ENCODE measurements around the gene FNBP1. TPM values are rescaled to one million over a fixed set of nuclear protein-coding genes. Genes with fewer than 3 reads are reported as not detected.
"Not testable (repeated sequence)": the region's sequence is repeated elsewhere in the genome, so short reads cannot be mapped to it uniquely, and the experiment has no call there.

FNBP1 gene
- total RNA-seq, 4 donors from 2014 or later, result 13.3 to 30.0 (median 17.9) TPM

DNA sequence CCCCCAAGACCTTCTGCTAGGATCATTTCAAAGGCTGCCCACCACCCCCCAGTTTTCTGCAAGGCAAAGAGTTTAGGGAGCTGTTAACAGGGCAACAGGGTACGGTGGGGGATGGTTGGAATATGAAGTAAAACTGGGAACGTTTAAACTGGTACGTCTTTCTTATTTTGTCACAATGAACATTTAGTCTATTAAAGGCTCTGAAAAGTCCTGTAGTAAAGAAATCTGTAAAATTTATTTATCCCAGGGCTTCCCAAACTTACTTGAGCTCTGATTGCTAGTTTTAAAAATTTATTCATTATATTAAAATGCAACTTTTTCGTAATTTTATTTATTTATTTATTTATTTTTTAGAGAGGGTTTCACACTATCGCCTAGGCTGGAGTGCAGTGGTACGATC, 145.7 kb downstream of the FNBP1 start:
- Histone ChIP-seq H3K4me1 (no peaks in the 10 kb centered on the region), H3K9me3 (no peaks in the 10 kb centered on the region), H3K36me3 (peaks cover 0 to 68% of the 10 kb centered on the region in 2 donors), H3K4me3 (no peak overlapping the region), H3K27ac (no peak overlapping the region), H3K27me3 (no peaks in the 10 kb centered on the region)
- ATAC-seq (no peak), DNase-seq (no peak)
- in situ Hi-C loops (cut with MboI; ENCODE audit: low sequenced_read_pairs in 4 of 4), result loop anchor here (25.0 kb wide), 3 partner anchors 165 to 340 kb away; partner anchors contain the start of gene GPR107 (in 1 of the 4)
- intact Hi-C loops (cut with DNase I; ENCODE audit: low total_unique reads), result no loop called here
- TF ChIP-seq POLR2A (IDR thresholded peaks at IDR 0.05), result no peak
- TF ChIP-seq CTCF (IDR thresholded peaks at IDR 0.05 in 4 of 5, conservative IDR thresholded peaks at IDR 0.05 in 1 of 5), result no peak

DNA sequence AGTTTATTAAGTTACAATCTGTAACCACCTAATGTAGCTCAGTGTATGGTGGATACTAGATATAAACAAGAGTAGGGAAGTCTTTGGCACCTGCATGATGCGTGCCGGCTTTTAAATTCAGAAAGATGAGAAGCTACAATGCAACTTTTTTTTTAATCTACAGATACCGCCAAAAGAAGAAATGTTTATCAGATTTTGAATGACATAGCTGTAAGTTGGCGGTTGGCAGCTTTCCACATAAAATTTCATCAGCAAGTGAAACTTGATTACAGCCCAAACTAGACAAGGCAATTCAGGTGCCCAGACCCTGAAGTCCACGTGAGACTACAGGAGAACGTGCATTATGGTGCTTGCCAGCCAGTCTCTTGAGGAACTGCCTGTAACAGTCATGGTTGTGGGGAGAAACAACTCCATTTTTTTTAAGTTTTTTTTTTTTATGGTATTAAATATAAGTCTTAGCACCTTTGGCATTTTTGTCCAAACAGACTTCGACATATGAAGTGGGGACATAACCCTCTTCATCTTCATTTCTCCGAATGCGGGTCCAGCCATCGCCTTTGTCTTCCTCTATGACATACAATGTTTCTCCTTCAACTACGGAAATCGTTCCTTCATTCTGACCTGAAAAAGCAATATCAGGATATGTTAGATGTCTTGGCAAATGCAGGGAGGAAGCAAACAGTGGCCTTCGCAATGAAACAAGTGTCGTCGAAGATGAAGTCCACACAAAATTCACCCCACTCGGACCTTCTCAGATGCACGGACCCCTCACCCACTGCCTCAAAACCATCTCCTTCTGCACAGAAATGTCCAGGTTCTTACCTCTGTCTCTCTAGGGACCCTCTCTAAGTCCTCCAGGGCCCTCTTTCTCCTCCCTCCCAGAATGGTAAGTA, 147.4 kb downstream of the FNBP1 start:
- intact Hi-C loops (cut with DNase I; ENCODE audit: low total_unique reads), result no loop called here

GRCh38 chr9:129894120-129894823, 148.7 kb downstream of the FNBP1 start:
- no peak overlapping the region for H3K27ac ChIP-seq
- no peak overlapping the region for H3K4me3 ChIP-seq
- H3K9me3 ChIP-seq, result no peaks in the 10 kb centered on the region
- intact Hi-C loops (cut with DNase I; ENCODE audit: low total_unique reads) (no loop called here), in situ Hi-C loops (cut with MboI; ENCODE audit: low sequenced_read_pairs in 4 of 4) (loop anchor here (25.0 kb wide), 3 partner anchors 168 to 343 kb away; partner anchors contain the start of gene GPR107 (in 1 of the 4))
- peaks cover 0 to 44% of the 10 kb centered on the region in 2 donors for H3K36me3 ChIP-seq
- ATAC-seq (no peak), DNase-seq (no peak)
- TF ChIP-seq CTCF (IDR thresholded peaks at IDR 0.05 in 4 of 5, conservative IDR thresholded peaks at IDR 0.05 in 1 of 5) (no peak), POLR2A (IDR thresholded peaks at IDR 0.05) (no peak)
- no peaks in the 10 kb centered on the region for H3K27me3 ChIP-seq
- no peaks in the 10 kb centered on the region for H3K4me1 ChIP-seq

More for the DNA sequence above, 147.4 kb downstream of the FNBP1 start:
- ATAC-seq (no peak), DNase-seq (no peak)
- Histone ChIP-seq H3K36me3 (peaks cover 0 to 54% of the 10 kb centered on the region in 2 donors), H3K4me1 (no peaks in the 10 kb centered on the region), H3K4me3 (no peak overlapping the region), H3K9me3 (no peaks in the 10 kb centered on the region), H3K27me3 (no peaks in the 10 kb centered on the region), H3K27ac (no peak overlapping the region)
- no peak for TF ChIP-seq CTCF (IDR thresholded peaks at IDR 0.05 in 4 of 5, conservative IDR thresholded peaks at IDR 0.05 in 1 of 5)
- TF ChIP-seq POLR2A (IDR thresholded peaks at IDR 0.05), result no peak
- in situ Hi-C loops (cut with MboI; ENCODE audit: low sequenced_read_pairs in 4 of 4), result loop anchor here (25.0 kb wide), 3 partner anchors 167 to 342 kb away; partner anchors contain the start of gene GPR107 (in 1 of the 4)

DNA sequence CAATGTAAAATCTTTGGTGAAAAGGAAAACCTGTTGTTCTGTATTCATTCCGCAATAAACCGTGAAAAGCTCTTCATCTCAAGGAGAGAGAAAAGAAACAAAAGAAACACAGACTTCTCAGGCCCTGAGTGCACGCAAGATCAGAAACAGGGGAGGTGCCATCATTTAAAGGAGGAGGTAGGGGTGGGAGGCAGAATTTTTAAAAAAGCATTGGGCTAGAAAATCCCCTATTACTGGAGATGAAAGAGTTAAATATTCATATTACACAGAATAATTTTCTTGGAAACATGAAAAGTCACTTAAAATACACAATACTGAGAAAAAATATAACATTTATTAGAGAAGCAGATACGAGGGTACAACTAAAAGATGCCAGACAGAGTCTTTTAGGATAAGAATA, 151.4 kb downstream of the FNBP1 start:
- Histone ChIP-seq H3K4me3 (no peak overlapping the region), H3K4me1 (peaks cover 4 to 5% of the 10 kb centered on the region in 2 donors), H3K36me3 (peaks cover 0 to 36% of the 10 kb centered on the region in 2 donors), H3K9me3 (no peaks in the 10 kb centered on the region), H3K27ac (peak overlapping the region in 1 of 4 donors; percentile 28), H3K27me3 (no peaks in the 10 kb centered on the region)
- TF ChIP-seq POLR2A (IDR thresholded peaks at IDR 0.05) (no peak), CTCF (IDR thresholded peaks at IDR 0.05 in 4 of 5, conservative IDR thresholded peaks at IDR 0.05 in 1 of 5) (no peak)
- ATAC-seq, result no peak
- intact Hi-C loops (cut with DNase I; ENCODE audit: low total_unique reads) (no loop called here), in situ Hi-C loops (cut with MboI; ENCODE audit: low sequenced_read_pairs in 4 of 4) (loop anchor here (25.0 kb wide), 3 partner anchors 171 to 346 kb away; partner anchors contain the start of gene GPR107 (in 1 of the 4))
- DNase-seq, result no peak

DNA sequence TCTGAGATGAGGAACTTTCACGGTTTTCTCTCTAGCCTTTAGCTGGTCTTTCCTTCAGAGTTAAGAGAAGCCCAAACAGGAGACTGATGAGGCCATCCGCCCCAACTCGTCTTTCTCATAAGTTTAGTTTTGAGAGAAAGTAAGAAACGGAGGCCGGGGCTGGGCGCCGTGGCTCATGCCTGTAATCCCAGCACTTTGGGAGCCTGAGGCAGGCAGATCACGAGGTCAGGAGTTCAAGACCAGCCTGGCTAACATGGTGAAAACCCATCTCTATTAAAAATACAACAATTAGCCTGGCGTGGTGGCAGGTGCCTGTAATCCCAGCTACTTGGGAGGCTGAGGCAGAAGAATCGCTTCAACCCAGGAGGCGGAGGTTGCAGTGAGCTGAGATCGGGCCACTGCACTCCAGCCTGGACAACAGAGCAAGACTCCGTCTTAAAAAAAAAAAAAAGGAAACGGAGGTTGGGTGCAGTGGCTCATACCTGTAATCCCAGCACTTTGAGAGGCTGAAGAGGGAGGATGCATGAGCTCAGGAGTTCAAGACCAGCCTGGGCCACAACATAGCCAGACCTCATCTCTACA, 152.2 kb downstream of the FNBP1 start:
- H3K9me3 ChIP-seq; H3K4me3 ChIP-seq; ATAC-seq; intact Hi-C loops (cut with DNase I; ENCODE audit: low total_unique reads); H3K27me3 ChIP-seq; DNase-seq; H3K4me1 ChIP-seq: not testable (repeated sequence)
- in situ Hi-C loops (cut with MboI; ENCODE audit: low sequenced_read_pairs in 4 of 4), result loop anchor here (25.0 kb wide), 3 partner anchors 171 to 346 kb away; partner anchors contain the start of gene GPR107 (in 1 of the 4)
- H3K27ac ChIP-seq, result peak overlapping the region in 2 of 4 donors; percentile 13 to 40
- H3K36me3 ChIP-seq, result peaks cover 0 to 29% of the 10 kb centered on the region in 2 donors
